HG03521 (cell line): Measurements from ENCODE around the gene ZSWIM5.
A peak's percentile ranks its signal among the peaks of the same experiment; 100 is the strongest.

Experiments
- ATAC-seq: cut with Tn5 transposase; IDR thresholded peaks from one replicate; pipeline ENCODE4 v1.9.1; 2021; ENCODE audit warnings: mild to moderate bottlenecking, moderate library complexity; ENCODE audit not compliant: unreplicated experiment

ZSWIM5 gene

GRCh38 chr1:45035631-45036301 is 170.6 kb downstream of the ZSWIM5 start:
- no peak for ATAC-seq

- ATAC-seq = no peak
Observed at GRCh38 chr1:45033356-45033755, 173.0 kb downstream of the ZSWIM5 start.

GRCh38 chr1:45032837-45033236 is 173.6 kb downstream of the ZSWIM5 start:
- no peak for ATAC-seq

GRCh38 chr1:45026446-45026845 is 180.0 kb downstream of the ZSWIM5 start:
- no peak for ATAC-seq

GRCh38 chr1:45023663-45024062 is 182.7 kb downstream of the ZSWIM5 start:
- no peak for ATAC-seq

- peak; percentile 66 for ATAC-seq
Observed at GRCh38 chr1:45018599-45019230, 187.7 kb downstream of the ZSWIM5 start.

GRCh38 chr1:45016767-45017166 is 189.6 kb downstream of the ZSWIM5 start:
- no peak for ATAC-seq

GRCh38 chr1:45016090-45016697 is 190.2 kb downstream of the ZSWIM5 start:
- ATAC-seq = no peak

GRCh38 chr1:45015683-45016082 is 190.7 kb downstream of the ZSWIM5 start:
- ATAC-seq = no peak

- ATAC-seq = no peak
Observed at GRCh38 chr1:45014321-45015028, 191.9 kb downstream of the ZSWIM5 start.

- ATAC-seq = no peak
Observed at GRCh38 chr1:45013551-45014209, 192.7 kb downstream of the ZSWIM5 start.

- no peak for ATAC-seq
Observed at GRCh38 chr1:45012639-45013278, 193.6 kb downstream of the ZSWIM5 start.

GRCh38 chr1:45011837-45012638 is 194.4 kb downstream of the ZSWIM5 start, which contains the start of gene UROD:
Gene UROD, plus strand, starts transcription at chr1:45012254. Its CDS starts 12 bp downstream, at chr1:45012266.
- ATAC-seq = peak; percentile 73

GRCh38 chr1:45010855-45011811 is 195.3 kb downstream of the ZSWIM5 start, which contains the start of gene HECTD3:
Gene HECTD3, minus strand, starts transcription at chr1:45011324. Its CDS starts 67 bp downstream, at chr1:45011257.
- ATAC-seq = peak; percentile 54

GRCh38 chr1:45009956-45010854 is 196.2 kb downstream of the ZSWIM5 start:
- no peak for ATAC-seq

- ATAC-seq = no peak
Observed at GRCh38 chr1:45009296-45009865, 197.0 kb downstream of the ZSWIM5 start.

GRCh38 chr1:45008516-45008915 is 197.9 kb downstream of the ZSWIM5 start:
- ATAC-seq = no peak
